PFSK-1 (cell line): ENCODE data around the gene PROKR2.

Experiments
- POLR2AphosphoS5 ChIP-seq: IDR thresholded peaks from 2 replicates; pipeline ENCODE4 v1.6.1; 2012; ENCODE audit warnings: low read depth, mild to moderate bottlenecking, control low read depth, low read length, moderate library complexity
- SIN3A ChIP-seq: IDR thresholded peaks from 2 replicates; pipeline ENCODE4 v1.6.1; 2012; ENCODE audit warnings: mild to moderate bottlenecking, low read length, moderate library complexity, borderline replicate concordance; ENCODE audit not compliant: insufficient read depth
- TAF1 ChIP-seq: IDR thresholded peaks from 2 replicates; pipeline ENCODE4 v1.6.1; 2012; ENCODE audit warnings: low read length, control low read depth, borderline replicate concordance; ENCODE audit not compliant: insufficient read depth
- TF ChIP-seq, protein P1 (sequence below), 2 experiments: IDR thresholded peaks; 2 replicates each; pipeline versions ENCODE4 v1.6.1 to v1.8.0; 2011 to 2012; ENCODE audit warnings: low read depth in 2 of 2, low read length in 2 of 2, control low read depth in 1 of 2, inconsistent platforms in 1 of 2, mild to moderate bottlenecking in 1 of 2, moderate library complexity in 1 of 2; ENCODE audit not compliant: insufficient read depth in 1 of 2

DNA sequence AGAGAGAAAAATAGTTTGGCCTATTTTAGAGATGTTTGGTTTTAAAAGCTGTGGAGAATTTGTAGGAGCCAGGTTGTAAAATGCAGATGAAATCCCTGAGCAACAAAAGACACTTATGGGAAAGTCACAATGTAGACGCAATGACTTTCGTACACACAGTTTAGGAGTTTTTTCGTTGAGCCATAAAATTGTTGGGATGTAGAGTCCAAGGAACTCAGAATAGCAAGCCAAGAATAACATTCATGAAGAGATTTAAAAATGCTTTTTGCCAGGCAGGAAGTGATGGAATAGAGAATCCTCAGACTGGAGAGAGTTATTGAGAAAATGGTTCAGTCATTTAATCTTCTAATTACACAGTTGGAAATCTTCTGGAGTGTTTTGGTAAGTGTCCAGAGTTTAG, 11.5 kb upstream of the PROKR2 start:
- no peak for TF ChIP-seq POLR2AphosphoS5
- TF ChIP-seq, protein P1, sequence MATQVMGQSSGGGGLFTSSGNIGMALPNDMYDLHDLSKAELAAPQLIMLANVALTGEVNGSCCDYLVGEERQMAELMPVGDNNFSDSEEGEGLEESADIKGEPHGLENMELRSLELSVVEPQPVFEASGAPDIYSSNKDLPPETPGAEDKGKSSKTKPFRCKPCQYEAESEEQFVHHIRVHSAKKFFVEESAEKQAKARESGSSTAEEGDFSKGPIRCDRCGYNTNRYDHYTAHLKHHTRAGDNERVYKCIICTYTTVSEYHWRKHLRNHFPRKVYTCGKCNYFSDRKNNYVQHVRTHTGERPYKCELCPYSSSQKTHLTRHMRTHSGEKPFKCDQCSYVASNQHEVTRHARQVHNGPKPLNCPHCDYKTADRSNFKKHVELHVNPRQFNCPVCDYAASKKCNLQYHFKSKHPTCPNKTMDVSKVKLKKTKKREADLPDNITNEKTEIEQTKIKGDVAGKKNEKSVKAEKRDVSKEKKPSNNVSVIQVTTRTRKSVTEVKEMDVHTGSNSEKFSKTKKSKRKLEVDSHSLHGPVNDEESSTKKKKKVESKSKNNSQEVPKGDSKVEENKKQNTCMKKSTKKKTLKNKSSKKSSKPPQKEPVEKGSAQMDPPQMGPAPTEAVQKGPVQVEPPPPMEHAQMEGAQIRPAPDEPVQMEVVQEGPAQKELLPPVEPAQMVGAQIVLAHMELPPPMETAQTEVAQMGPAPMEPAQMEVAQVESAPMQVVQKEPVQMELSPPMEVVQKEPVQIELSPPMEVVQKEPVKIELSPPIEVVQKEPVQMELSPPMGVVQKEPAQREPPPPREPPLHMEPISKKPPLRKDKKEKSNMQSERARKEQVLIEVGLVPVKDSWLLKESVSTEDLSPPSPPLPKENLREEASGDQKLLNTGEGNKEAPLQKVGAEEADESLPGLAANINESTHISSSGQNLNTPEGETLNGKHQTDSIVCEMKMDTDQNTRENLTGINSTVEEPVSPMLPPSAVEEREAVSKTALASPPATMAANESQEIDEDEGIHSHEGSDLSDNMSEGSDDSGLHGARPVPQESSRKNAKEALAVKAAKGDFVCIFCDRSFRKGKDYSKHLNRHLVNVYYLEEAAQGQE (IDR thresholded peaks at IDR 0.05; ENCODE audit: insufficient read depth in 1 of 2, low read depth in 2 of 2, low read length in 2 of 2) = no peak
- no peak for TF ChIP-seq SIN3A
- TF ChIP-seq TAF1 = no peak
